NCI-H510A (cell line): Measurements from ENCODE around the gene ANKS1A.
"Not testable (repeated sequence)": the region's sequence is repeated elsewhere in the genome, so short reads cannot be mapped to it uniquely, and the experiment has no call there.

Experiments
- DNase-seq: peaks from one replicate; lab custom pipeline; 2025; lab: John Stamatoyannopoulos, UW

ANKS1A gene

GRCh38 chr6:35086636-35087360 lies 197.7 kb downstream of the ANKS1A start:
- no peak for DNase-seq

DNA sequence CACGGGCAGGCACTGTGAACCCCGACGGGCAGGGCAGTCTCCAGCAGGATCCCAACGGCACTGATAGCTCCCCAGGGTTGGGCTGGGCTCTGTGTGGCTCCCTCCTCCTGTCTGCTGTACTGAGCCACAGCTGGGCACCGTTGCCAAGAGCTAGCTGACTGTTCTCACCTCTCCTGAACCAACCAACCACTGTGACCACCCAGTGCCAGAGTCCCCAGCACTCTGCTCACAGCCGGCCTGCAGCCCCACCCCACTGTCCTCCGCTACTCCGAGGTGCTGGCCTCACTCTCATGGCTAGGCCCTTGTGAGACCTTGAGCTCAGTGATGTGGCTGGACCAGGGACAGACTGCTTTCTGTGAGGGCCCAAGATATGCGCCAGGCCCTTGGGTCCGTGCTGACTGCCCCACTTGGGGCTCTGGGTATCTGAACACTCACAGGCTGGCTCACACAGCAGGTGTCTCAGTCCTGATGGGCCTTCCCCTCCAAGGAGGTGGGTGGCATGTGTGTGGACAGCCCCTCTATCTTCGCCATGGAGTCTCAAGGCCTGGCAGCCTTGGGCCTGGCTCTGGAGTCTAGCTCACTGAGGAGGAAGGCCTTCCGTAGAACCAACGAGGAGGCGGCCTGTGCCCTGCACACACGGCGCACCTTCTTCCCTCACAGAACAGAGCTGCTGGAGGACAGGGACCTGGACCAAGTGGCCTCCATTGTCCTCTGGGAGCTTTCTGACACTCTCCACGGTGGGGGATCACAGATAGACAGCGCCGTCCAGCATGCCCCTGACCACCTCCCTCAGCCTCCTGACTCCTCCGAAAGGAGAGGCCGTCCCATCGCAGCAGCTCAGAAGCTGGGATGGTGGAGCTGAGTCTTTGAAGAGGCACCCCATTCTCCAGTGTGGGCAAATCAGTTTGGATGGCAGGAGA lies 198.6 kb downstream of the ANKS1A start:
- DNase-seq, result no peak

GRCh38 chr6:35088281-35089215 lies 199.5 kb downstream of the ANKS1A start:
- no peak for DNase-seq

DNA sequence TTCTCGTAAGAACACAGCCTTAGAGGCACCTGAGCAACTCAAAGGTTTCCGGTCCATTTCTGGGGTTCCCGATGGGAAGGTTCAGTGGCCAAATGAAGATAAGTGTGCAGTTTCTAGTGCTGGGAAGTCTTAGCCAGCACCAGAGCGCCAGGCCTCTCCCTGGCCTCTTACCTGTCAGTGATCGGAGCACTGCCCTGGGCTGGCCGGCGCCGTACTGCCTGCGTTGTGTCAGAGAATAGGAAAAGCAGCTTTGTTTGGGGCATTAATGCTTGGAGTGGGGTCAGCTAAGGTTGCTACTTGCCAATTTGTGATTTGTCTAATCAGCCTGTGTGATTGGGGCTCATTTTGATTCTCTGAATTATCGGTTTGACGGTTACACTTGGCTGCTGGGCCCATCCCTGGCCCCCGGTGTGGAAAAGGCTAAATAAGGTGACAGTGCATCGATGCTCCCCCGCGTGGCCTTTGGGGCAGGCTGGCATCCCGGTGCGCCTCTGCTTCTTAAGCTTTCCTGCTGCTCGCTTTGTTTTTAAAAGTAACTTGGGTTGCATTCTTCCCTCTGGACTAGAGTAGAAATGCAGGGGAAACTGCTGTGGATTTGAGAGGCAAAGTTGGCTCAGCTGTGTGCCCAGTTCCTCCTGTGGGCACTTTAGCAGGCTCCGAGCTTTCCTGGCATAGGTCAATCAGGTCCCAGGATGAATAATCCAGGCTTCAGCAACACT lies 200.3 kb downstream of the ANKS1A start:
- DNase-seq, result no peak

GRCh38 chr6:35089935-35090505 lies 201.0 kb downstream of the ANKS1A start:
- DNase-seq, result no peak

GRCh38 chr6:35090734-35091133 lies 201.7 kb downstream of the ANKS1A start:
- DNase-seq, result no peak

DNA sequence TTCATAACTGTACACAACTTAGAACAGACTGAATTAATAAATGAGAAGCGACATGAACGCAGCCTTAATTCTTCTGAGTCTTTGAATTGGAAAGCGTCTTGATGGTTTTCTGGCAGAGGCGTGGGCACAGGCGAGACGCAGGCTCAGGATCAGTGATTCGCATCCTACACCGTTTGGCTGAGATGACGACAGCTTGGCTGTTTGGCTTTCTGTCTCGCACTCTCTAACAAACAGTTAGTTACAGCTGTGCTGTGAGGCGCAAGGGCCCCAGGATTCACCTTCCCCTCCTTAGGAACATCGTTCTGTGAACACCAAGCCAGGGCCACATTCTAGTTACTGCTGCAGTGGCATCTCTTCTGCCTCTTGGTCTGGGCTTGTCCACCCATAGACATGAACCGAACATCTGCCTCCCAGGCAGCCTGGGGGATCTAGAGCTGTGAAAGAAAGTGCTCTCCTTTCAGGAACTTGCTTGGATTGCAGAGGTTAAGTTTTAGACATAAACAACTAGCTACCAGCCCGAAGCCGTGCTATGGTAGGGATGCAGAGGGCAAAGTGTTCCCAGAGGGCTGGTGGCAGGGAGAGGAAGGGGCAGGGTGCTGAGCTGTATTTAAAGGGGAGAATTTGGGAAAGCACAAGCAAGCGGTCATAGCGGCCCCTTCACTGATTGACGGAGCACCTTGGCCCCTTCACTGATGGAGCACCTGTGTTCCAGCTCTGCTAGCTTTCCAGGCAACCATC lies 202.5 kb downstream of the ANKS1A start:
- no peak for DNase-seq

DNA sequence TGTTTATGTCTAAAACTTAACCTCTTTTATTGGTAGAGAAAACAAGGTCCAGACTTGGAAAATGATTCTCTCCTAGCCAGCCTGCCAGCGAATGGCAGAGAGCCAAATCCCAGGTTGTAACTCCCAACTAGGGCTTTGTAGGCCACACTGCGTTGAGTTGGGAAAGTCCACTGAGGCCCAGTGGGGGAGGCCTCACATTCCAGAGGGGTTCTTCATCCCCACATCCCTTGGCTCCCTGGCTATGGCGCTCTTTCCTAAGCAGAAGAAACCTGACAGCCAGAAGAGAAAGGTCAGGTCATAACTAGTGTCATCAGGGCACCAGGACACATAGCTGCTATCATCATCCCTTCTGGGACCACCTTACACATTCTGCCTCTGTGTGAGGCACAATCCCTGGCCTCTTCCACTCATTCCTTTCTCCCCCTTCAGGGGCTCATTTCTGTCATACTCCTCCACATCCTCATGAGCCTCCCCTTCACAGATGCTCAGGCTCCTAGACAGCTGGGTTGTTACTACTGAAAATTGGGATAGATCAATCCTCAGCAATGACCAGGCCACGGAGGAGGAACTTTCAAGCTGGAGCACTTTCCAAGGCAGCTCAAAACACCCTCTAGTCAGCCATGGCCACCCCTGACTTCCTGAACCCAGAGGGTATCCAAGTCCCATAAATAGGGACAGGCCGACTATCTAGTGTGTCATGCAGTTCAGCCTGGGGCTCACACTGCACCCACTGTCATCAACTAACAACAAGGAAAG lies 203.5 kb downstream of the ANKS1A start:
- DNase-seq, result no peak

- no peak for DNase-seq
Observed at GRCh38 chr6:35093118-35093445, 204.0 kb downstream of the ANKS1A start.

DNA sequence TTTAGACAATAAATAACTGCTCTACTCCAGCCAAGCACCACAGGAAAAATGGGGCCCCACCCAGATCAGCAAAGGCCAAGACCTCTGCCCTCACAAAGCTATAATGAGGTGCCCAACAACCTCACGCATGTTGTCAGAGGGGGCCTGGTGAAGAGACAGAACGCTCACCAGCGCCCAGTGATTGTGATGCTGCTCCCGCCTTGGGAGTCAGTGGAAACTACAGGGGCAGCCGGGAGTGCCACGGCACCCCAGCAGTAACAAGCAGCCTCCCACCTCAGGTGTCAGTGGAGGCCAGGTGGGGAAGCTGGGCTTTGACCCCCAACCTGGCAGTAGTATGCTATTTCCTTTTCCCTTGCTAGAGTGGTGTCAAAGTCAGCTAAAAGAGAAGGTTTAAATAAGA lies 204.7 kb downstream of the ANKS1A start:
- no peak for DNase-seq

DNA sequence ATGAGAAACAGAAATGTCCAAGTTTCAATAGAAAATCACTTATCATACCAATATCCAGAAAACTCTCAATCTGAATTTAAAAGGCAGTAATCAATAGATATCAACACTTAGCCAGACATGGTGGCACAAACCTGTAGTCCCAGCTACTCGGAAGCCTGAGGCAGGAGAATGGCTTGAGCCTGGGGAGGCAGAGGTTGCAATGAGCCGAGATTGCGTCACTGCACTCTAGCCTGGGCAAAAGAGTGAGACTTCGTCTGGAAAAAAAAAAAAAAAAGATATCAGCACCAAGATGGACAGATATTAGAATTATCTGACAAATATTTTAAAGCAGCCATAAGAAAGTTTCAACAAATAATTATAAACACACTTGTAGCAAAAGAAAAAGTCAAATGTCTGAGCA lies 205.1 kb downstream of the ANKS1A start:
- no peak for DNase-seq

GRCh38 chr6:35096129-35096862 lies 207.2 kb downstream of the ANKS1A start:
- DNase-seq, result no peak

DNA sequence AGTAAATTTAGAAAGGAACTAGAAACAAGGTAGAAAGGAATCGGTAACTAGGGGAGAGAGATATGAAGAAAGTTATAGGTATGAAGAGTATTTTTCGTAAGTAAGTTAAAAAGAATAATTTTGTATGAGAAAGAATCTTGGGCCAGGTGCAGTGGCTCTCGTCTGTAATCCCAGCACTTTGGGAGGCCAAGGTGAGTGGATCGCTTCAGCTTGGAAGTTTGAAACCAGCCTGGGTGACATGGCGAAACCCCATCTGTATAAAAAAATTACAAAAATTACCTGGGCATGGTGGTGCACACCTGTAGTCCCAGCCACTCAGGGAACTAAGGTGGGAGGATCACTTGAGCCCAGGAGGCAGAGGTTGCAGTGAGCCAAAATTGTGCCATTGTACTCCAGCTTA lies 210.1 kb downstream of the ANKS1A start:
- no peak for DNase-seq

- DNase-seq, result no peak
Observed at GRCh38 chr6:35105078-35105477, 216.0 kb downstream of the ANKS1A start.

DNA sequence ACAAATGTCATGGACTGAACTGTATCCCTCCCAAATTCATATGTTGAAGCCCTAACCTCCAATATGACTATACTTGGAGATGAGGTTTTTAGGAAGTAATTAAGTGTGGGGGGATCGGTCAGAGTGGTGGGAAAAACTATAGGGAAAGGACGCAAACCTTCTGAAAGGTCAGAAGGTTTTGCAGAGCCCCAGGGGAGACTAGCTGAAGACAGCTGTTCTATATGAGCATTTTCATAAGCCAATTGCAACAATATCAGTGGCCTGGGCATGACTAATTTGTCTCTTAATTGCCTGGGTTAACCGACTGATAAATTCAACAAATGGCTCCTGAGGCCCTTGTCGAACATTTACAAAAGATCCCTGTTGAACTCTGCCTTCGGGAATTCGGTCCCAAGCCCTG lies 217.0 kb downstream of the ANKS1A start:
- DNase-seq, result not testable (repeated sequence)

GRCh38 chr6:35107208-35107607 lies 218.2 kb downstream of the ANKS1A start:
- DNase-seq, result not testable (repeated sequence)

- DNase-seq, result not testable (repeated sequence)
Observed at GRCh38 chr6:35107761-35108160, 218.7 kb downstream of the ANKS1A start.

DNA sequence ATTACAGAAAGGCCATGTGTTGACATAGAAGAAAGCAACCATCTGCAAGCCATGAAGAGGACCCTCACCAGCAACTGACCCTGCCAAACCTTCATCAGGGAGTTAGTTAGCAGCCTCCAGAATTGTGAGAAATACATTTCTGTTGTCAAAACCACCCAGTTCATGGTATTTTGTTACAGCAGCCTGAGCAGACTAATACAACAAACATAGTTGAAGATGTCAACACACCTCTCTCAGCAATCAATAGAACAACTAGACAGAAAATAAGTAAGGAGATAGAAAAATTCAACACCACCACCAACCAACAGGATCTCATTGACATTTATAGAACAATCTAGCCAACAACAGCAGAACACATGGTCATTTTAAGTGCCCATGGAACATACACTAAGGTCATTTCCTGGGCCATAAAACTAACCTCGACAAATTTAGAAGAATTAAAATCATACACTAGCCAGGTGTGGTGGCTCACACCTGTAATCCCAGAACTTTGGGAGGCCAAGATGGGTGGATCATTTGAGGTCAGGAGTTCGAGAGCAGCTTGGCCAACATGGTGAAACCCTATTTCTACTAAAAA lies 219.3 kb downstream of the ANKS1A start:
- no peak for DNase-seq

- DNase-seq, result no peak
Observed at GRCh38 chr6:35120746-35121145, 231.7 kb downstream of the ANKS1A start.
